ENCODE measurements around the gene RANBP1.
A peak's percentile ranks its signal among the peaks of the same experiment; 100 is the strongest.

Gene RANBP1

DNA sequence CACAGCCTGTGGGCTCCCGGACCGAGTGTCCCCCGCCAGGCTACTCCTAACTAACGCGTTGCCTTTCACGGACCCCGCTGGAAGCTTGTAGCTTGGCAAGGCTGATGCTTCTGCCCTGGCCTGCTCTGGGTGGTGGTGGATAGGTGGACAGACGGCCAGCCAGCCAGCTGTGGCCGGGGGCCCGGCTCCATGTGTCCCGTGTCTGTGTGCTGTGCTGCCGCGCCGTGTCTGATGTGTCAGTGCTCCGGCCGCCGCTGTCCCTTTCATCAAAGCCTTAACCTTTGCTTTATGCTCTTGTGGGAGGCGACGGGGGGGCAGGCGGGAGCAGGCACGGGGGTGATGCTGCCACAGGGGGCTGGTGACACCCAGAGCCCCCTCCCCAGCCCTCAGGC, 29.9 kb downstream of the RANBP1 start:
- no peak overlapping the region for H2AFZ ChIP-seq (ENCODE audit: low read depth, low read length)
- DNase-seq: no peak
- no peaks in the 10 kb centered on the region for H3K4me1 ChIP-seq (ENCODE audit: insufficient read depth, low read length)
- H3K9me3 ChIP-seq (ENCODE audit: insufficient read depth, low read length, severe bottlenecking): no peaks in the 10 kb centered on the region
- TF ChIP-seq EZH2 (IDR thresholded peaks at IDR 0.05; ENCODE audit: borderline replicate concordance, low read depth, low read length, severe bottlenecking): no peak
- TF ChIP-seq, protein P1, sequence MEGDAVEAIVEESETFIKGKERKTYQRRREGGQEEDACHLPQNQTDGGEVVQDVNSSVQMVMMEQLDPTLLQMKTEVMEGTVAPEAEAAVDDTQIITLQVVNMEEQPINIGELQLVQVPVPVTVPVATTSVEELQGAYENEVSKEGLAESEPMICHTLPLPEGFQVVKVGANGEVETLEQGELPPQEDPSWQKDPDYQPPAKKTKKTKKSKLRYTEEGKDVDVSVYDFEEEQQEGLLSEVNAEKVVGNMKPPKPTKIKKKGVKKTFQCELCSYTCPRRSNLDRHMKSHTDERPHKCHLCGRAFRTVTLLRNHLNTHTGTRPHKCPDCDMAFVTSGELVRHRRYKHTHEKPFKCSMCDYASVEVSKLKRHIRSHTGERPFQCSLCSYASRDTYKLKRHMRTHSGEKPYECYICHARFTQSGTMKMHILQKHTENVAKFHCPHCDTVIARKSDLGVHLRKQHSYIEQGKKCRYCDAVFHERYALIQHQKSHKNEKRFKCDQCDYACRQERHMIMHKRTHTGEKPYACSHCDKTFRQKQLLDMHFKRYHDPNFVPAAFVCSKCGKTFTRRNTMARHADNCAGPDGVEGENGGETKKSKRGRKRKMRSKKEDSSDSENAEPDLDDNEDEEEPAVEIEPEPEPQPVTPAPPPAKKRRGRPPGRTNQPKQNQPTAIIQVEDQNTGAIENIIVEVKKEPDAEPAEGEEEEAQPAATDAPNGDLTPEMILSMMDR (IDR thresholded peaks at IDR 0.05; ENCODE audit: borderline replicate concordance, extremely low read depth, low read length, poor library complexity, severe bottlenecking): no peak
- H3K36me3 ChIP-seq (ENCODE audit: insufficient read depth, low read length): peaks cover 19% of the 10 kb centered on the region; the same call in 1 of the 2 replicates
- no peaks in the 10 kb centered on the region for H3K27me3 ChIP-seq (ENCODE audit: insufficient read depth, low read length, poor library complexity)
- no peak overlapping the region for H3K4me2 ChIP-seq (ENCODE audit: insufficient read depth, low read length)
- ATAC-seq (ENCODE audit: insufficient read depth, low read depth): no peak
- H3K79me2 ChIP-seq (ENCODE audit: insufficient read depth, low read length): no peaks in the 10 kb centered on the region
- H3K4me3 ChIP-seq (ENCODE audit: low read depth in 1 of 2, low read length in 2 of 2): no peak overlapping the region
- peaks cover 7% of the 10 kb centered on the region; the same call in 1 of the 2 replicates for H4K20me1 ChIP-seq (ENCODE audit: insufficient read depth, low read length)
- no peak overlapping the region for H3K27ac ChIP-seq (ENCODE audit: low read length)
- no peak overlapping the region for H3K9ac ChIP-seq (ENCODE audit: low read depth, low read length)

DNA sequence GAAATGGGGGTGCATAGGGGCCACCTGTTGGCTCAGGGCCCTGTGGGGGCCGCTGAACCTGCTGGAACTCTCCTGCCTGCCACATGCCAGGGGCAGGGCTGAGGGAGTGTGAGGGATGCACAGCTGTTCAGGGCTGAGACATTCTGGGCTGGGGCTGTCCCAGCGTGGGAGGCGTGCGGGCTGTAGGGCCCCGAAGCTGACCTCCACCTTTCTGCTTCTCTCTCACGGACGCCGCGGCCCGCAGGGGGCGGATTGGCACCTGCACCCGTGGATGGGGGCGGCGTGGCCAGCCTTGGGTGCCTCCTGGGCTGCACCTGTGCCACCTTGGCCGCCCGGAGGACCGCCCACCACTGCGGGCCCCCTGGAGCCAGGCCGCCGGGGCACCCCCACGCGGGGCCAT, 30.9 kb downstream of the RANBP1 start:
- no peaks in the 10 kb centered on the region for H3K9me3 ChIP-seq (ENCODE audit: insufficient read depth, low read length, severe bottlenecking)
- no peak overlapping the region for H3K27ac ChIP-seq (ENCODE audit: low read length)
- TF ChIP-seq EZH2 (IDR thresholded peaks at IDR 0.05; ENCODE audit: borderline replicate concordance, low read depth, low read length, severe bottlenecking): no peak
- TF ChIP-seq, protein P1 (IDR thresholded peaks at IDR 0.05; ENCODE audit: borderline replicate concordance, extremely low read depth, low read length, poor library complexity, severe bottlenecking): no peak
- H3K27me3 ChIP-seq (ENCODE audit: insufficient read depth, low read length, poor library complexity): no peaks in the 10 kb centered on the region
- H4K20me1 ChIP-seq (ENCODE audit: insufficient read depth, low read length): peaks cover 7% of the 10 kb centered on the region; the same call in 1 of the 2 replicates
- H3K4me2 ChIP-seq (ENCODE audit: insufficient read depth, low read length): no peak overlapping the region
- DNase-seq (no peak), ATAC-seq (ENCODE audit: insufficient read depth, low read depth) (0 out of 3 replicates have a peak, but pooled peaks have one; percentile 17)
- H3K36me3 ChIP-seq (ENCODE audit: insufficient read depth, low read length): peaks cover 11% of the 10 kb centered on the region; the same call in 1 of the 2 replicates
- no peak overlapping the region for H3K4me3 ChIP-seq (ENCODE audit: low read depth in 1 of 2, low read length in 2 of 2)
- H3K9ac ChIP-seq (ENCODE audit: low read depth, low read length): no peak overlapping the region
- no peaks in the 10 kb centered on the region for H3K79me2 ChIP-seq (ENCODE audit: insufficient read depth, low read length)
- no peaks in the 10 kb centered on the region for H3K4me1 ChIP-seq (ENCODE audit: insufficient read depth, low read length)
- H2AFZ ChIP-seq (ENCODE audit: low read depth, low read length): no peak overlapping the region

DNA sequence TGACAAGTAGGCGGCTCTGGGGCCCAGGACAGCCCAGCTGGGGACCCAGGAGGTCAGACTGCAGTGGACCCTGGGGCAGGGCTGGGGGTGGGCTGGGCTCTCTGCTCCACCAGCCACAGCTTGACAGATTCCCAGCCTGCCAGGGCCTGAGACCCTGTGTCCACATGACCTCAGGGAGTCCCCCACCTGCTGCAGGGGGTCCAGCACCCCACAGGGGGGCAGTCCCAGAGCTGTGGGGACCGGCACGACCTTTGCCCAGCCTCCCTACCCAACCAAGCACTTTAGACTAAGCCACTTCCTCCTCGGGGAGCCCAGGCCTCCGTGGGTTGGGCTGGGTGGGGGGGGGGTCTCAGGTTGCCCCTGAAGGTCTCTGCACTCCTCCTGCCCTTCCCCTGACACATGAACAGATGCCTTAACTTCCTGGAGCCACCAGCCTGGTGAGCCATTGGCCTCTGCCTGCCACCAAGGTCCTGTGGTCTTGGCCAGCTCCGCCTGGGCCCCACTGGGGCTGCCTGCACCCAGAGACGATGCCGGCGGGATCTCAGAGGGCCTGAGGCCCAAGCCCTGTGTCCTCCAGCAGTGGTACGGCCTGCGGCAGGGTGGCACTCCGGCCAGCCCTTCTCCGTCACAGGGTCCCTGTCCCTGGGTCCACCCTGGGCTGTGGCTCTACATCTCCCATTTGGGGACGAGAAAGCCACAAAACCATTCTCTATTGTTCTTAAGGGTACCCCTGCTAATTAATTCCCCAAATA, 31.5 kb downstream of the RANBP1 start:
- no peaks in the 10 kb centered on the region for H3K79me2 ChIP-seq (ENCODE audit: insufficient read depth, low read length)
- DNase-seq (no peak), ATAC-seq (ENCODE audit: insufficient read depth, low read depth) (peak; percentile 41; the same call in 1 of the 3 replicates)
- H3K27me3 ChIP-seq (ENCODE audit: insufficient read depth, low read length, poor library complexity): no peaks in the 10 kb centered on the region
- H2AFZ ChIP-seq (ENCODE audit: low read depth, low read length): no peak overlapping the region
- no peaks in the 10 kb centered on the region for H3K4me1 ChIP-seq (ENCODE audit: insufficient read depth, low read length)
- H3K27ac ChIP-seq (ENCODE audit: low read length): no peak overlapping the region
- H4K20me1 ChIP-seq (ENCODE audit: insufficient read depth, low read length): peaks cover 7% of the 10 kb centered on the region; the same call in 1 of the 2 replicates
- H3K4me3 ChIP-seq (ENCODE audit: low read depth in 1 of 2, low read length in 2 of 2): no peak overlapping the region
- H3K9ac ChIP-seq (ENCODE audit: low read depth, low read length): no peak overlapping the region
- TF ChIP-seq EZH2 (IDR thresholded peaks at IDR 0.05; ENCODE audit: borderline replicate concordance, low read depth, low read length, severe bottlenecking): no peak
- H3K9me3 ChIP-seq (ENCODE audit: insufficient read depth, low read length, severe bottlenecking): no peaks in the 10 kb centered on the region
- peaks cover 8% of the 10 kb centered on the region; the same call in 1 of the 2 replicates for H3K36me3 ChIP-seq (ENCODE audit: insufficient read depth, low read length)
- H3K4me2 ChIP-seq (ENCODE audit: insufficient read depth, low read length): no peak overlapping the region

DNA sequence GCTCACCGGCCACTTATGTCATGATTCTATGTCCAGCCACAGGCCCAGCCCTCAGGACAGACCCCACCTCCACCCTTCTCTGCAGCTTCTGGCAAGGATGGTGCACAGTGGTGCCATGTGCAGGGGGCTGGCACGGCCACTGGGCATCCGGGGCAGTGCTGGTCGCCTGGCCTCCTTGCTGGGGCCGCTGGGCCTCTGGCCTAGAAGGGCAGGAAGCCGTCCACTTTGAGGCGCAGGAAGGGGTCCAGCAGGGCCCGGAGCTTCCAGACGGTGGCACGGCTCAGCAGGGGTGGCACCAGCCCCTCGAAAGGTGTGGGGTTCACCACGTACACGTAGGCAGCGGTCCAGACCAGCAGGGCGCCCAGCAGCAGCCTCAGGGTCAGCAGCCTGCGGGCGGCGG, 32.5 kb downstream of the RANBP1 start:
- Histone ChIP-seq H3K4me3 (ENCODE audit: low read depth in 1 of 2, low read length in 2 of 2) (no peak overlapping the region), H3K27ac (ENCODE audit: low read length) (no peak overlapping the region), H3K27me3 (ENCODE audit: insufficient read depth, low read length, poor library complexity) (no peaks in the 10 kb centered on the region), H4K20me1 (ENCODE audit: insufficient read depth, low read length) (peaks cover 7% of the 10 kb centered on the region; the same call in 1 of the 2 replicates), H3K79me2 (ENCODE audit: insufficient read depth, low read length) (no peaks in the 10 kb centered on the region), H2AFZ (ENCODE audit: low read depth, low read length) (no peak overlapping the region), H3K4me2 (ENCODE audit: insufficient read depth, low read length) (no peak overlapping the region), H3K9ac (ENCODE audit: low read depth, low read length) (no peak overlapping the region), H3K9me3 (ENCODE audit: insufficient read depth, low read length, severe bottlenecking) (no peaks in the 10 kb centered on the region), H3K4me1 (ENCODE audit: insufficient read depth, low read length) (no peaks in the 10 kb centered on the region), H3K36me3 (ENCODE audit: insufficient read depth, low read length) (no peaks in the 10 kb centered on the region)
- no peak for TF ChIP-seq EZH2 (IDR thresholded peaks at IDR 0.05; ENCODE audit: borderline replicate concordance, low read depth, low read length, severe bottlenecking)
- TF ChIP-seq, protein P1 (IDR thresholded peaks at IDR 0.05; ENCODE audit: borderline replicate concordance, extremely low read depth, low read length, poor library complexity, severe bottlenecking): no peak
- DNase-seq (no peak), ATAC-seq (ENCODE audit: insufficient read depth, low read depth) (no peak)
